Central memory CD8-positive, alpha-beta T cell (primary cell): ENCODE measurements around the gene CBLC.

ENCODE experiments used
- ATAC-seq: fragments of 150-1000 bp; cut with Tn5 transposase; replicated peaks from 2 replicates; pipeline ENCODE4 v1.10.0; 2022; ENCODE audit warnings: mild to moderate bottlenecking, moderate FRiP score, moderate number of reproducible peaks; ENCODE audit not compliant: poor library complexity, severe bottlenecking; ENCODE audit errors: extremely low read depth
- DNase-seq, 2 donors: peaks; one replicate each; pipeline ENCODE4 v3.0.0; 2021; ENCODE audit warnings: low spot score in 2 of 2
- H3K27ac Mint-ChIP-seq: one replicate; pipeline ENCODE4 v1.8.0; 2022; ENCODE audit warnings: low read depth, mild to moderate bottlenecking, moderate library complexity, mixed read lengths
- H3K27me3 Mint-ChIP-seq: one replicate; pipeline ENCODE4 v1.8.0; 2022; ENCODE audit warnings: mixed read lengths
- H3K36me3 Mint-ChIP-seq: one replicate; pipeline ENCODE4 v1.8.0; 2022; ENCODE audit warnings: mild to moderate bottlenecking, moderate library complexity, mixed read lengths; ENCODE audit not compliant: insufficient read depth
- H3K4me1 Mint-ChIP-seq: one replicate; pipeline ENCODE4 v1.8.0; 2022; ENCODE audit warnings: mixed read lengths
- H3K4me3 Mint-ChIP-seq: one replicate; pipeline ENCODE4 v1.8.0; 2022; ENCODE audit warnings: mild to moderate bottlenecking, moderate library complexity, mixed read lengths
- H3K9me3 Mint-ChIP-seq: one replicate; pipeline ENCODE4 v1.8.0; 2022; ENCODE audit warnings: mixed read lengths

The CBLC gene

GRCh38 chr19:44813070-44813840 lies 35.6 kb downstream of the CBLC start:
- H3K9me3 Mint-ChIP-seq, result no peaks in the 10 kb centered on the region
- no peak overlapping the region for H3K27ac Mint-ChIP-seq
- H3K36me3 Mint-ChIP-seq, result no peaks in the 10 kb centered on the region
- H3K4me1 Mint-ChIP-seq, result no peaks in the 10 kb centered on the region
- no peak for ATAC-seq
- no peak overlapping the region for H3K4me3 Mint-ChIP-seq
- H3K27me3 Mint-ChIP-seq, result peaks cover 30% of the 10 kb centered on the region
- DNase-seq, result no peak

- Mint-ChIP-seq H3K4me3 (no peak overlapping the region), H3K27me3 (peaks cover 24% of the 10 kb centered on the region), H3K9me3 (no peaks in the 10 kb centered on the region), H3K36me3 (no peaks in the 10 kb centered on the region), H3K4me1 (no peaks in the 10 kb centered on the region), H3K27ac (no peak overlapping the region)
- DNase-seq (no peak), ATAC-seq (no peak)
These were observed 36.3 kb downstream of the CBLC start for GRCh38 chr19:44813841-44814470.

- no peak for DNase-seq
- Mint-ChIP-seq H3K36me3 (no peaks in the 10 kb centered on the region), H3K4me1 (no peaks in the 10 kb centered on the region)
These were observed 36.8 kb downstream of the CBLC start for GRCh38 chr19:44814517-44814916.

GRCh38 chr19:44816301-44816700 lies 38.6 kb downstream of the CBLC start:
- no peaks in the 10 kb centered on the region for H3K36me3 Mint-ChIP-seq
- DNase-seq (no peak), ATAC-seq (no peak)
- H3K27me3 Mint-ChIP-seq, result peaks cover 2% of the 10 kb centered on the region
- H3K4me3 Mint-ChIP-seq, result no peak overlapping the region
- no peaks in the 10 kb centered on the region for H3K9me3 Mint-ChIP-seq
- no peaks in the 10 kb centered on the region for H3K4me1 Mint-ChIP-seq
- no peak overlapping the region for H3K27ac Mint-ChIP-seq

More at GRCh38 chr19:44814517-44814916, 36.8 kb downstream of the CBLC start:
- H3K4me3 Mint-ChIP-seq, result no peak overlapping the region
- no peak for ATAC-seq
- H3K27ac Mint-ChIP-seq, result no peak overlapping the region
- H3K9me3 Mint-ChIP-seq, result no peaks in the 10 kb centered on the region
- peaks cover 20% of the 10 kb centered on the region for H3K27me3 Mint-ChIP-seq

GRCh38 chr19:44817725-44818465 lies 40.2 kb downstream of the CBLC start:
- no peaks in the 10 kb centered on the region for H3K36me3 Mint-ChIP-seq
- H3K27me3 Mint-ChIP-seq, result peaks cover 13% of the 10 kb centered on the region
- no peak overlapping the region for H3K27ac Mint-ChIP-seq
- DNase-seq, result no peak
- H3K4me1 Mint-ChIP-seq, result no peaks in the 10 kb centered on the region
- no peaks in the 10 kb centered on the region for H3K9me3 Mint-ChIP-seq
- H3K4me3 Mint-ChIP-seq, result no peak overlapping the region
- ATAC-seq, result no peak

- H3K27ac Mint-ChIP-seq, result no peak overlapping the region
- DNase-seq (no peak), ATAC-seq (no peak)
- H3K36me3 Mint-ChIP-seq, result no peaks in the 10 kb centered on the region
- no peak overlapping the region for H3K4me3 Mint-ChIP-seq
- peaks cover 13% of the 10 kb centered on the region for H3K27me3 Mint-ChIP-seq
- H3K4me1 Mint-ChIP-seq, result no peaks in the 10 kb centered on the region
- no peaks in the 10 kb centered on the region for H3K9me3 Mint-ChIP-seq
These were observed 40.9 kb downstream of the CBLC start for GRCh38 chr19:44818466-44819031.

GRCh38 chr19:44819246-44819832 lies 41.6 kb downstream of the CBLC start:
- no peaks in the 10 kb centered on the region for H3K9me3 Mint-ChIP-seq
- H3K27ac Mint-ChIP-seq, result no peak overlapping the region
- peaks cover 13% of the 10 kb centered on the region for H3K27me3 Mint-ChIP-seq
- no peaks in the 10 kb centered on the region for H3K36me3 Mint-ChIP-seq
- no peaks in the 10 kb centered on the region for H3K4me1 Mint-ChIP-seq
- DNase-seq, result no peak
- no peak for ATAC-seq
- H3K4me3 Mint-ChIP-seq, result no peak overlapping the region

GRCh38 chr19:44820648-44821609 lies 43.2 kb downstream of the CBLC start:
- Mint-ChIP-seq H3K4me1 (no peaks in the 10 kb centered on the region), H3K4me3 (no peak overlapping the region), H3K36me3 (no peaks in the 10 kb centered on the region), H3K9me3 (no peaks in the 10 kb centered on the region), H3K27ac (no peak overlapping the region), H3K27me3 (peaks cover 17% of the 10 kb centered on the region)
- no peak for ATAC-seq
- no peak for DNase-seq

- Mint-ChIP-seq H3K27ac (no peak overlapping the region), H3K27me3 (peaks cover 18% of the 10 kb centered on the region), H3K9me3 (no peaks in the 10 kb centered on the region), H3K4me1 (no peaks in the 10 kb centered on the region), H3K4me3 (no peak overlapping the region), H3K36me3 (no peaks in the 10 kb centered on the region)
- ATAC-seq (no peak), DNase-seq (no peak)
These were observed 44.5 kb downstream of the CBLC start for GRCh38 chr19:44822177-44822576.

GRCh38 chr19:44822670-44823372 lies 45.1 kb downstream of the CBLC start:
- Mint-ChIP-seq H3K4me3 (no peak overlapping the region), H3K4me1 (no peaks in the 10 kb centered on the region), H3K27ac (no peak overlapping the region), H3K9me3 (no peaks in the 10 kb centered on the region), H3K36me3 (no peaks in the 10 kb centered on the region), H3K27me3 (peaks cover 18% of the 10 kb centered on the region)
- DNase-seq, result no peak
- ATAC-seq, result no peak

GRCh38 chr19:44823373-44823698 lies 45.6 kb downstream of the CBLC start:
- Mint-ChIP-seq H3K36me3 (no peaks in the 10 kb centered on the region), H3K9me3 (no peaks in the 10 kb centered on the region), H3K4me3 (no peak overlapping the region), H3K27me3 (peaks cover 18% of the 10 kb centered on the region), H3K4me1 (no peaks in the 10 kb centered on the region), H3K27ac (no peak overlapping the region)
- no peak for ATAC-seq
- no peak for DNase-seq
